ENCODE data around the gene COL27A1.

Gene COL27A1

DNA sequence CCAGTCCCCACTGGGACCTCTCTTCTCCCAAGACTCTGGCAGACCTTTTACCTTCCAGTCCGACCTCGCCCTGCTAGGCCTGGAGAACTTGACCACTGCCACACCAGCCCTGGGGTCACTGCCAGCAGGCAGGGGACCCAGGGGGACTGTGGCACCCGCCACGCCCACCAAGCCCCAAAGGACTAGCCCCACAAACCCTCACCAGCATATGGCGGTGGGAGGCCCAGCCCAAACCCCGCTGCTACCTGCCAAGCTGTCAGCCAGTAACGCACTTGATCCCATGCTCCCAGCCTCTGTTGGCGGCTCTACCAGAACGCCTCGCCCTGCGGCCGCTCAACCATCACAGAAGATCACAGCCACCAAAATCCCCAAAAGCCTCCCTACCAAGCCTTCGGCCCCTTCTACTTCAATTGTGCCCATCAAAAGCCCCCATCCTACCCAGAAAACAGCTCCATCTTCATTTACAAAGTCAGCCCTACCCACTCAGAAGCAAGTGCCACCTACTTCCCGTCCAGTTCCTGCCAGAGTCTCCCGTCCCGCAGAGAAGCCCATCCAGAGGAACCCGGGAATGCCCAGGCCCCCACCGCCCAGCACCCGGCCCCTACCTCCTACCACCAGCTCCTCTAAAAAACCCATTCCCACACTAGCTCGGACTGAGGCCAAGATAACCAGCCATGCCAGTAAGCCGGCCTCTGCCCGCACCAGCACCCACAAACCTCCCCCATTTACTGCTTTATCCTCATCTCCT, 13.1 kb downstream of the COL27A1 start:
- DNase-seq (ENCODE audit: low spot score) = no peak

DNA sequence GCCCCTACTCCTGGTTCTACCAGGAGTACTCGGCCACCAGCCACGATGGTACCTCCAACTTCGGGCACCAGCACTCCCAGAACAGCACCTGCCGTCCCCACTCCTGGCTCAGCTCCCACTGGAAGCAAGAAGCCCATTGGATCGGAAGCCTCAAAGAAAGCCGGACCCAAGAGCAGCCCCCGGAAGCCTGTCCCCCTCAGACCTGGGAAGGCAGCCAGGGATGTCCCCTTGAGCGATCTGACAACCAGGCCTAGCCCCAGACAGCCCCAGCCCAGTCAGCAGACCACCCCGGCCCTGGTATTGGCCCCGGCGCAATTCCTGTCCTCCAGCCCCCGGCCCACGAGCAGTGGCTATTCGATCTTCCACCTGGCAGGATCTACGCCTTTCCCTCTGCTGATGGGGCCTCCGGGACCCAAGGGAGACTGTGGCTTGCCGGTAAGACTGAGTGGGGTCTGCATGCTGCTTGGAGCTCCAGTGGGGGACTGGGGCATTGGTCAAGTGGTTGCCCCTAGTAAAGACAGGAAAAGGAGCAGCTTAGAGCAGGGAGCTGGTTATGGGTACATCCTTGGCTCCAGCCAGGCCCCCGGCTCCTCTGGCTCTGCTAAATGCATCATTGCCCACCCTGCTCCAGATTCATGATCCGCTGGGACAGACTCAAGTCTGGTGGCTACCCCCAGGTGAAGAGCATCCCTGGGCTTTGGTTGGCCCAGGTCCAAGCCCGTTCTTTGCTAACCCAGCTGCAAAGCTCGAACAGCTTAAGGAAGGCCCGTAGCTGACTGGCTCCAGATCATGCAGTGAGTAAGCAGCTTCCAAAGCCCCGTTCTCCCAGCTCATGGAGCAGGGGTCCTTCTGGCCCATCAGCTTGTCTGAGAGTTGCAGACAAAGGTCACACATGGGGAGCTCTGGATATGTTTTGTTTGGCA, 14.0 kb downstream of the COL27A1 start:
- DNase-seq (ENCODE audit: low spot score) = no peak

GRCh38 chr9:114169952-114170770, 14.8 kb downstream of the COL27A1 start:
- DNase-seq (ENCODE audit: low spot score) = no peak

DNA sequence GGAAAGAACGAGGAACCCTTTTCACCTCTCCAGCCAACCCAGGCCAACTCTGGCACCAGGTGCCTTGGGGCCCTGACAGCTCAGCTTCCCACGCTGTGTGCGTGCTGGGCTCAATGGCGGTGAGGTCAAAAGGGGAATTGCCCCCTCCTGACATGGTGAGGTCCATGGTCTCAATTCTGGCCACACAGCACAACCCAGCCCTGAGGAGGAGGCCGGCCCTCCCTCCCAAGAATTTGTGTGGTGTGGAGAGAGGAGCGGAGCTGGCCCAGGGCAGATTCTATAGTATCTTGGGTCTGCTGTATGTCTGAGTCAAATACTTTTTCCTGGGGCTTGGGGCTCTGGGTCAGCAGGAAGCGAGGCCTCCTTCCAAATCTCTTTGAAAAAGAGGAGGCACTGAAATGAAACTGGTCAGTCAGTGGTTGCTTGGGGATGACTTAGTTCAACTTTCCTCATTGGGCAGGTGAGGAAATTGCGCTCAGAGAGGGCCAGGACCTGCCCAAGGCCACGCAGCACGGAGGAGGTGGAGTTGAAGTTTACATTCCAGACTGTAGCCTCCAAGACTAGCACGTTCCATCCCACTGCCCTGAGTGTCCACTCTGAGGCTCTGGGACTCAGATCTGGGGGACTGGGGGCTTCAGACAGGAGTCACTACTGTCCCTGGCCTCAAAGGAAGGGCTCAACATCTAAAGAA, 15.6 kb downstream of the COL27A1 start:
- DNase-seq (ENCODE audit: low spot score) = no peak

- no peak for DNase-seq (ENCODE audit: low spot score)
These were observed 16.2 kb downstream of the COL27A1 start for GRCh38 chr9:114171500-114171899.

GRCh38 chr9:114172981-114173833, 17.9 kb downstream of the COL27A1 start:
- no peak for DNase-seq (ENCODE audit: low spot score)

GRCh38 chr9:114174557-114174875, 19.2 kb downstream of the COL27A1 start:
- no peak for DNase-seq (ENCODE audit: low spot score)

DNA sequence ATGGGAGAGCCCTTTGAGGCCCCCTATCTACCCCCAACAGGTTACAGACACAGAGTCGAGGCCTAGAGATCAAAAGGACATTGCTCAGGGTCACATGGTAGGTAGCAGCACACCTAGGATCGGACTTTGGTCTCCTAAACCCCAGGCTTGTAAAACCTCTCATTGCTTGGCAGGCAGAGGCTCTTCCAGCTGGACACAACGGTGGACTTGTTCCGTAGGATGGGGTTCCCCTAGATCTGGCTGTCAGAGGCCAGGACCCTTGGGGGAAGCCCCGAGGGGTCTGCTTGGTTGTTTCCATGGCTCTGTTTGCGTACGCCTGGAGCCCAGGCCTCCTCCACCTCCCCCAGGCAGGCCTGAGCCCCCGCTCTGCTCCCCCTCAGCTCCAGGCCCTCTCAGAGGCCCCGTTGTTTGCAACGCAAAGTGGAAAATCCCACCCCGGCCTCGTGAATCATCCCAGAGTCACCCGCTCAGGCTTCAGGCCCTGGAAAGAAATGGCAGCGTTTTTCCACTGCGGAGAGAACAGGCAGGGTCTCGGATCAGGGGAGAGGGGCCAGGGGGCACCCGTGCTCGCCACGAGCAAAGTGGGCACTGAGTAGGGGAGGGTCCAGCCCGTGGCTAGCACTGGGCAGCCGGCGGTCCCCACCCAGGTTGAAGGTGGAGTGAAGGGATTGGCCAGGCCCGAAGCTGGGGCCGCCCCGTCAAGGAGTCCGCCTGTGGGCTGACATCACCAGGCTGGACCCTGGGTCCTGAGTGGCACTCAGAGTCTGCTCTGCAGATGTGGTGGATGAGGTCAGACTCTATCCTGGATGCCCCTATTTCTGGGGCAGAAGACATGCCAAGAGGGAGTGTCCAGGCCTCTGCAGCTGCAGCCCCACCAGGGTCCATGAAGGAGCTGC, 19.8 kb downstream of the COL27A1 start:
- no peak for DNase-seq (ENCODE audit: low spot score)

DNA sequence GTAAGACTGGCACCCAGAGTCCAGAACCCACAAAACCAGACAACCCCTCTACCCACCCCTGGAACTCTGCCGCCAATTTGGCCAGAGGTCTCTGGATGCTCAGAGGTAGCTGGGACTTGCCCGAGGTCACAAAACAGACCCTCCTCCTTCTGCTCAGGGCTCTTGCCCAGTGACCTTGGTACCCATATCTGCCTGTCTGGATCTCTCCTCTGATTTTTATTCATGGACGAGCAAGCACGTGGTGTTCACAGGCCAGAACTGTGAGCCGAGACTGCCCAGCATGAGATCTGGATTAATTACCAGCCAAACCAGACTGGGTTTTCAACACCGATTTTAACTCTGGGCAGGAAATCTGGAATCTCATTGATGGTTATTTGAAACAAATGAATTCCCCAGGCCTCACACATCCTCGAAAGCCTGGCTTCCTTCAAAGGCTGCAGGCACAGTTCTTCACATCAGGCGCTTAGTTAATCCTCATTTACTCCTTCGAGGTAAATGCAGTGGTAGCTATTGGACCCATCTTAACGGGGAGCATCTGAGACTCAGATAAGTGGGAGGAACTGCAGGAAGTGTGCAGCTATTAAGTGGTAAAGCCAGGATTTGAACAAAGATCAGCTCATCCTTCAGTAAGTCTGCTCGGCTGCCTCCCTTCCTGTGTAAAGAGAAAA, 21.4 kb downstream of the COL27A1 start:
- DNase-seq (ENCODE audit: low spot score) = no peak

GRCh38 chr9:114177423-114178064, 22.2 kb downstream of the COL27A1 start:
- peak; percentile 92 for DNase-seq (ENCODE audit: low spot score)

GRCh38 chr9:114178076-114178475, 22.7 kb downstream of the COL27A1 start:
- DNase-seq (ENCODE audit: low spot score) = no peak

GRCh38 chr9:114178756-114179450, 23.6 kb downstream of the COL27A1 start:
- no peak for DNase-seq (ENCODE audit: low spot score)

DNA sequence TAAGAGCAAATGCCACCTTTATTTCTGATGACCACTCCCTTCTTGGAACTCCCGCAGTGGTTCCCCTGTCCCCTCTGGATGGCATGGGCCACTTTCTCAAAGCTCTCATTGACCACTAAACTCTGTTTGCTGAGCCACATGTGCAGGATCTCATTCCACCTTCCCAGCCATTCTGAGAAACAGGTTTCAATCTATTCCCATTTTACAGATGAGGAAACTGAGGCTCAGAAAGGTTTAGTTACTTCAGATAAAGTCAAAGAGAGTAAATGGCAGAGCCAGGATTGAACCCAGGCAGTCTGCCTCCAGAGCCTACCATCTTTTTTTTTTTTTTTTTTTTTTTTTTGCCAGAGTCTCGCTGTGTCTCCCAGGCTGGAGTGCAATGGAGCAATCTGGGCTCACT, 24.2 kb downstream of the COL27A1 start:
- no peak for DNase-seq (ENCODE audit: low spot score)

GRCh38 chr9:114180696-114181606, 25.6 kb downstream of the COL27A1 start:
- DNase-seq (ENCODE audit: low spot score) = no peak

DNA sequence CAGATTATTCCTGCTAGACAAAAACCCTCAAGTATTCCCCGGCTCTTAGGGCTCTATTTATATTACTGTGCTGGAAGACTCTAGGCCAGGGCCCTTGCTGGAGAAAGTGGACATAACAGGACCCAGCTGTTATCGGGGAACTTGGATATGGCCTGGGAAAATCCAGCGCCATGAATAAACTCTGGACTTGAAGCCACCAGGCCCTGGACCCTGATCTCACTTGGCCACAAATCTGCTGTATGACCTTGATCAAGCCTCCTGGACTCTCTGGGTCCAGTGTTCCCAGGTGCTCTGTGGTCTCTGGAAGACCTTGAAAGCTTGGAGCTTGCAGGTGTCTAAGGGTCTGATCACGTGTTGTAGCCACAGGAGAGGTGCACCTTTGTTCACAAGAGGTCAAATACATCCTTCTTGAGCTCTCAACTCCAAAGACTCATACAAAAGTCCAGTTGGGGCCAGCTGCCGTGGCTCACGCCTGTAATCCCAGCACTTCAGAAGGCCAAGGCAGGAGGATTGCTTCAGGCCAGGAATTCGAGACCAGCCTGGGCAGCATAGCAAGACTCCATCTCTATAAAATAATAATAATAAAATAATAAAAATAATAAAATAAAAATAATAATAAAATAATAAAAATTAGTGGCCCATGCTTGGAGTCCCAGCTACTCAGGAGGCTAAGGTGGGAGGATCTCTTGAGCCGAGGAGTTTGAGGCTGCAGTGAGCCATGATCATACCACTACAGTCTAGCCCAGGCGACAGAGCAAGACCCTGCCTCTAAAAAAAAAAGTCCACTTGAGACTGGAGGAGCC, 26.5 kb downstream of the COL27A1 start:
- no peak for DNase-seq (ENCODE audit: low spot score)

- no peak for DNase-seq (ENCODE audit: low spot score)
These were observed 27.7 kb downstream of the COL27A1 start for GRCh38 chr9:114183006-114183405.

Measured in COLO829 (cell line).